Stimulated activated CD8-positive, alpha-beta memory T cell treated with anti-CD3 and anti-CD28 coated beads, Interleukin-12 subunit alpha, Interleukin-12 subunit beta, amount 100 ng/mL, for 24 hours (primary cell): Measurements from ENCODE around the gene RPUSD4.

Experiments
- DNase-seq: peaks from one replicate; pipeline ENCODE4 v3.0.0-alpha.2; 2020; ENCODE audit errors: extremely low read depth

The RPUSD4 gene

GRCh38 chr11:126212089-126212660 is 725 bp upstream of the RPUSD4 start:
- DNase-seq = no peak

- no peak for DNase-seq
Measured at GRCh38 chr11:126210871-126211235, 597 bp downstream of the RPUSD4 start.

- DNase-seq = no peak
Measured at GRCh38 chr11:126207896-126208295, 3.6 kb downstream of the RPUSD4 start.

- DNase-seq = no peak
Measured at GRCh38 chr11:126205359-126205758, 6.1 kb downstream of the RPUSD4 start.

- no peak for DNase-seq
Measured at GRCh38 chr11:126202646-126203359, 8.6 kb downstream of the RPUSD4 start.

GRCh38 chr11:126198648-126199047 is 12.8 kb downstream of the RPUSD4 start:
- DNase-seq = no peak

GRCh38 chr11:126197277-126197939 is 14.0 kb downstream of the RPUSD4 start:
- DNase-seq = no peak

GRCh38 chr11:126195119-126195518 is 16.3 kb downstream of the RPUSD4 start:
- DNase-seq = no peak

- no peak for DNase-seq
Measured at GRCh38 chr11:126194121-126194543, 17.3 kb downstream of the RPUSD4 start.

- DNase-seq = no peak
Measured at GRCh38 chr11:126193038-126193478, 18.4 kb downstream of the RPUSD4 start.

GRCh38 chr11:126192361-126192760 is 19.1 kb downstream of the RPUSD4 start:
- DNase-seq = no peak

- DNase-seq = no peak
Measured at GRCh38 chr11:126191379-126192073, 19.9 kb downstream of the RPUSD4 start.

GRCh38 chr11:126190792-126191191 is 20.7 kb downstream of the RPUSD4 start:
- DNase-seq = no peak

GRCh38 chr11:126189109-126189929 is 22.1 kb downstream of the RPUSD4 start:
- no peak for DNase-seq

- no peak for DNase-seq
Measured at GRCh38 chr11:126188332-126189108, 22.9 kb downstream of the RPUSD4 start.

GRCh38 chr11:126186708-126187529 is 24.5 kb downstream of the RPUSD4 start:
- no peak for DNase-seq

- DNase-seq = no peak
Measured at GRCh38 chr11:126186025-126186698, 25.3 kb downstream of the RPUSD4 start.

- DNase-seq = no peak
Measured at GRCh38 chr11:126185259-126186024, 26.0 kb downstream of the RPUSD4 start.
